Measurements from ENCODE around the gene SERPINA1.

Gene SERPINA1

DNA sequence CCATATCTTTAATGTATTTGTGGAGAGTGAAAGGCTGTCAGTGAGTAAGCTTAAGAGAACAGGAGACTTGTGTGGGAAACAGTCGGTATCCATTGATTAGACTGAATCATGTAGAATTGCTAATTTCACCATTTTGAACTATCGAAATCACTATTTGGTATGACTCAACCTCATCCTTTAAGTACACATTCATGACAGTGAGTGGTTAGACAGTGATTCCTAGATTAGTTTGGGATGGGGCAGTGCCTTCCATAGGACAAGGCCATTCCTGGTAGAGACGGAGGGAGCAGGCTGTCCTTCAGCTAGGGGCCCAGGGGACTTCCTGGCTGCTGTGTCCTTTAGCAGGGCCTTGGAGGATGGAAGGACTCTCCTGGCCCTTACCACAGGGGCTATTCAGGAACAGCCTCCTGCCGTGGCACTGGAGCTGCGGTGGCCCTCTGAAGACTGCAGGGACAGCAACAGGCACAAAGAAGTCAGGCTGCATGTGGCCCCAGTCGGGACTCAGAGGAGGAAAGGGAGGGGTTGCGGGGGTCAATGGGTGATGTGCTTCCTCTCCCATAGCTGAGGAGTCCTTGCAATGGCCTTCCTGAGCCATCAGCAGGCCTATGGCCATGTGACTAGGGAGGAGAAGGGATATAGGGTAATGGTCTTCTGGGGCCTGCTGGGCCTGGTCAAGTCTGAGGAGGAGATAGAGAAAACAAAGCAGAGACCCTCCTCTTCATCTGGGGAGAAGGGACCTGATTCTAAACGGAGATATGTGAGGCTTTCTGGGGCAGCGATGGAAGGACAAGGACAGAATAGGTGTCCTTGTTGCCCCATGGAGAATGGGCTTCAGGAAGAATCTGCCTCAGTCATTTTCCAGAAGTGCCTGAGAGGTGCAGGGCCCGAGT, 11.2 kb downstream of the SERPINA1 start:
- H3K27ac ChIP-seq: no peak overlapping the region

DNA sequence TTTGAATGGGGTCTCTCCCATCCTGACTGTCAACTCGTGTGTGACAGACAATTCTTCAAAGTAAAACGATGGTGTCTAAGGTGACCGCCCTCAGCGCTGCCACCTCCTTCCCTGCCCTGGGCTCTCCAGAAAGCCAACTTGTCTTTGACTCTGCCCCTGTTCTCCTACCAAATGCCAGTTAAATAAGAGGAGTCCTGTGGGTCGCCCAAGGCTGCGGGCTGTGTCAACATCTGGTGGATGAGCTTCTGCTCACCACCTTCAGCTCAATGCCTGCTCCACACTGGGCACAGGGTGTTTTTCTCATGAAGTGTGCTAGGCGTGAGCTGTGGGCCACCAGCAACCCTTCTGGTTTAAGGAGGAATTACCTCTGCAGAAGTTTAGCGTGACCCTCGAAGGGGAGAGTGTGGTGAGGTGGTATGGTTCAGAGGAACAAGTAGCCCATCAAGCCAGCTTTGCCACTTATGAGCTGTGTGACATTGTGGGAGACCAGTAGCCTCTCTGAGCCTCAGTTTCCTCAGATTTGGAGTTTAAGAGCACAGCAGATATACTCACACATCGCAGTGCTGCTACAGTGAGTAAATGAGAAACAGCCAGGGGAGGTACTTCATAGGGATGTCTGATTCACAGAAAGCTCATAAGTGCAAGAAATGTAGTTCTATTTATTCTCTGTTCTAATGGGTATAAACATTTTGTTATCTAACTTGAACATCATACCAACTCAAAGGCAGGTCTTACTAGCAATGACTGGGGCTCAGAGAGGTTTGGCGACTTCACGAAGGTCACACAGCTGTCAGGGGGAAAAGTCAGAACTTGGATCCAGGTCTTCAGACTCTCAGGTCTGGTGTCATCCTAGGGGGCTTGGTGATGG, 12.1 kb downstream of the SERPINA1 start:
- TF ChIP-seq ZFX (IDR thresholded peaks at IDR 0.05) (no peak), CTCF (conservative IDR thresholded peaks at IDR 0.05) (no peak)
- no peak overlapping the region for H3K27ac ChIP-seq

More for the DNA sequence above, 11.2 kb downstream of the SERPINA1 start:
- TF ChIP-seq ZFX (IDR thresholded peaks at IDR 0.05) (no peak), CTCF (conservative IDR thresholded peaks at IDR 0.05) (no peak)

- TF ChIP-seq CTCF (conservative IDR thresholded peaks at IDR 0.05): no peak
- TF ChIP-seq ZFX (IDR thresholded peaks at IDR 0.05): no peak
- H3K27ac ChIP-seq: no peak overlapping the region
Measured at GRCh38 chr14:94375552-94376107, 12.8 kb downstream of the SERPINA1 start.

GRCh38 chr14:94374749-94375260, 13.6 kb downstream of the SERPINA1 start:
- TF ChIP-seq ZFX (IDR thresholded peaks at IDR 0.05) (no peak), CTCF (conservative IDR thresholded peaks at IDR 0.05) (no peak)
- no peak overlapping the region for H3K27ac ChIP-seq

GRCh38 chr14:94374116-94374515, 14.3 kb downstream of the SERPINA1 start:
- TF ChIP-seq ZFX (IDR thresholded peaks at IDR 0.05): no peak
- no peak for TF ChIP-seq CTCF (conservative IDR thresholded peaks at IDR 0.05)
- no peak overlapping the region for H3K27ac ChIP-seq

- no peak for TF ChIP-seq ZFX (IDR thresholded peaks at IDR 0.05)
- H3K27ac ChIP-seq: no peak overlapping the region
Measured at GRCh38 chr14:94373708-94374107, 14.7 kb downstream of the SERPINA1 start.

DNA sequence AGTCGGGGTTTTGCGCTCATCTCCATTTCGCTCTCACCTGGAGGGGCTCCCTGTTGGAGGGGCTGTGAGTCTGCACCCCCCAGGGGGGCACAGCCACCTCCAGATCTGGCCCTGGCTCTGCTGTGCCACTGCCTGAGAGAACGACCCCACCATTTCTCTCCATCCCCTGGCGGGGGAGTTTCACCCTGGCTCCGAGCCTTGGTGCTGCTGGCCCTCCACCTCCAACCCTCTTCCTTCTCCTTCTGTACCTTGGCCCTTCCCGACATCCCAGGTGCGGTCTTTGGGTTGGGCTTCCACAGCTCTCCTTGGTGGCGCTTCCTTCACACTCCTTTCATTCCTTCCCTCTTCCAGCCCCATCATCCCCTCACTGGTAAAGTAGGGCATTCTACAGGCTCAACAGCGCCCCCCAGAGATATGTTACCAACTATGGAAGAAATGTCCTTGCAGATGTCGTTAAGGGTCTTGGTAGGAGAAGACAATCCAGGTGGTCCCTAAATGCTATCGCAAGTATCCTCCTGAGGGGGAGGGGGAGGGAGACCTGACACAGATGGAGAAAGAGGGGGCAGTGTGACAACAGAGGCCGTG, 16.3 kb downstream of the SERPINA1 start:
- TF ChIP-seq ZFX (IDR thresholded peaks at IDR 0.05) (no peak), CTCF (conservative IDR thresholded peaks at IDR 0.05) (no peak)
- H3K27ac ChIP-seq: no peak overlapping the region

All from C4-2B (cell line).